NT2/D1 (cell line): Measurements from ENCODE around the gene SLC22A31.

Source experiments
- DNase-seq: peaks from one replicate; pipeline ENCODE4 v3.0.0-alpha.2; 2011; ENCODE audit warnings: low read depth, low spot score
- H3K27me3 ChIP-seq: 2 replicates; pipeline ENCODE4 v1.6.0; 2011; ENCODE audit warnings: mild to moderate bottlenecking; ENCODE audit not compliant: insufficient read length, insufficient read depth
- H3K36me3 ChIP-seq: 2 replicates; pipeline ENCODE4 v1.6.1; 2011; ENCODE audit warnings: mild to moderate bottlenecking, low read length, mixed read lengths; ENCODE audit not compliant: insufficient read depth, insufficient read length
- H3K4me1 ChIP-seq: 2 replicates; pipeline ENCODE4 v1.5.1; 2011; ENCODE audit not compliant: insufficient read depth, insufficient read length
- H3K4me3 ChIP-seq: 2 replicates; pipeline ENCODE4 v1.5.1; 2011; ENCODE audit warnings: low read depth; ENCODE audit not compliant: insufficient read length
- H3K9ac ChIP-seq: 2 replicates; pipeline ENCODE4 v1.6.0; 2011; ENCODE audit warnings: low read depth; ENCODE audit not compliant: insufficient read length
- H3K9me3 ChIP-seq: 2 replicates; pipeline ENCODE4 v1.5.1; 2011; ENCODE audit warnings: mild to moderate bottlenecking, low read length; ENCODE audit not compliant: insufficient read depth
- SUZ12 ChIP-seq: IDR thresholded peaks from 2 replicates; pipeline ENCODE4 v1.6.1; 2011; ENCODE audit not compliant: insufficient read length, insufficient read depth; ENCODE audit errors: extremely low read depth
- YY1 ChIP-seq: IDR thresholded peaks from 2 replicates; pipeline ENCODE4 v1.6.1; 2011; ENCODE audit not compliant: insufficient read length, insufficient read depth
- ZNF274 ChIP-seq: IDR thresholded peaks from 2 replicates; pipeline ENCODE4 v1.6.1; 2011; ENCODE audit warnings: mild to moderate bottlenecking, low read depth, low read length

SLC22A31 gene

DNA sequence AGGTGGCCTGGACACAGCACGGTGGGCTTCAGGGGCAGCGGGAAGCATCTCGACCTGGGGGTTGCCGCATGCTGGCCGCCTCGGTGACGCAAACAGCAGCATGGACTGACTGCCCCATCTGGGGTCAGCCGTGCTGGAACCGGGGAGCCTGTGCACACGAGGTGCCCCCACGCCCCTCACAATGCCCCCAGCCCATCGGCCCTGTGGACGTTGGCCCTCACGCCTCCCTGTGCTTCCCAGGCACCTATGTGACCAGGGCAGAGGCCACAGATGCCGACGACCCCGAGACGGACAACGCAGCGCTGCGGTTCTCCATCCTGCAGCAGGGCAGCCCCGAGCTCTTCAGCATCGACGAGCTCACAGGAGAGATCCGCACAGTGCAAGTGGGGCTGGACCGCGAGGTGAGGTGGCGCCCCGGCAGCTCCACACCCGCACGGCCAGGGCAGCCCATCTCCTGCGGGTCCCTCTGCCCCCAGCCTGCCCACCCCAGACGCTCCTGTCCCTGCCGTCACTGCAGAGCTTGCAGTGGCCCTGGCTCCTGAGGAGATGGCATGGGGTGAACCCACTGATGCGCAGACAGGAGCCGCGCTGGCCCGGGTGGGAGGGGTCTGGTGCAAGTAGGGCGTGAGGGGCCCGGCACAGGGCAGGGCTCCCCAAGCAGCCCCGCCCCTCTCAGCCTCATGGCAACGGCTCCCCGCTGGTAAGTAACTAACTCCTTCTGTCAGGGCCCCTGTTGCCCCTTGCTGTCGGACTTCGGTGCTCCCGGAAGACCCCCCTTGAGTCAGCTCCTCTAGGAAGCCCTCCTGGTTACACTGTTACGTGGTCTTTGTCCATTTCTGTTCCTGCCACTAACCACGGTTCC lies 15.2 kb downstream of the SLC22A31 start:
- Histone ChIP-seq H3K27me3 (peaks cover 2% of the 10 kb centered on the region), H3K9ac (no peak overlapping the region), H3K4me1 (peaks cover 4% of the 10 kb centered on the region), H3K9me3 (no peaks in the 10 kb centered on the region), H3K36me3 (no peaks in the 10 kb centered on the region), H3K4me3 (no peak overlapping the region)
- no peak for TF ChIP-seq ZNF274
- TF ChIP-seq SUZ12, result no peak
- no peak for TF ChIP-seq YY1
- no peak for DNase-seq

GRCh38 chr16:89184677-89184932 lies 15.7 kb downstream of the SLC22A31 start:
- Histone ChIP-seq H3K27me3 (no peaks in the 10 kb centered on the region), H3K4me1 (peaks cover 6% of the 10 kb centered on the region), H3K4me3 (no peak overlapping the region), H3K9ac (peak overlapping the region; percentile 18), H3K36me3 (no peaks in the 10 kb centered on the region), H3K9me3 (no peaks in the 10 kb centered on the region)
- TF ChIP-seq YY1 (no peak), SUZ12 (no peak), ZNF274 (no peak)
- no peak for DNase-seq

- no peaks in the 10 kb centered on the region for H3K36me3 ChIP-seq
- no peak for DNase-seq
- TF ChIP-seq SUZ12, result no peak
- peaks cover 6% of the 10 kb centered on the region for H3K4me1 ChIP-seq
- no peaks in the 10 kb centered on the region for H3K9me3 ChIP-seq
- H3K9ac ChIP-seq, result peak overlapping the region; percentile 18
- H3K4me3 ChIP-seq, result no peak overlapping the region
- H3K27me3 ChIP-seq, result no peaks in the 10 kb centered on the region
These were observed 16.2 kb downstream of the SLC22A31 start for GRCh38 chr16:89183975-89184676.

DNA sequence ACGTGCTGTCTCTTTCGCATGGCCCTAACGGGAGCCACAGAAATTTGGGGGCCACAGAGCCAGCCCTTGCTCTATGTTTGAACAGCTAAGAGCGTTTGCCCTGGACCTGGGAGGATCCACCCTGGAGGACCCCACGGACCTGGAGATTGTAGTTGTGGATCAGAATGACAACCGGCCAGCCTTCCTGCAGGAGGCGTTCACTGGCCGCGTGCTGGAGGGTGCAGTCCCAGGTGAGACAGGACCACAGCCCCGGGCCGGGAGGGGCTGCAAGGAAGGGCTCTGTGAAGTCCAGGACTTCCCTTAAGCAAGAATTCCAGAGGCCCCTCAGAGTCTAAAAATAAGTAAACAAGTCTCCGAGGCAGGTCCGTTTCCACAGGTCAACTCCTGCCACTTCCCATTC lies 16.9 kb downstream of the SLC22A31 start:
- Histone ChIP-seq H3K36me3 (no peaks in the 10 kb centered on the region), H3K9me3 (no peaks in the 10 kb centered on the region), H3K27me3 (no peaks in the 10 kb centered on the region), H3K4me3 (no peak overlapping the region), H3K4me1 (peaks cover 12% of the 10 kb centered on the region), H3K9ac (peak overlapping the region; percentile 5)
- DNase-seq, result no peak
- TF ChIP-seq YY1 (no peak), ZNF274 (no peak), SUZ12 (no peak)

DNA sequence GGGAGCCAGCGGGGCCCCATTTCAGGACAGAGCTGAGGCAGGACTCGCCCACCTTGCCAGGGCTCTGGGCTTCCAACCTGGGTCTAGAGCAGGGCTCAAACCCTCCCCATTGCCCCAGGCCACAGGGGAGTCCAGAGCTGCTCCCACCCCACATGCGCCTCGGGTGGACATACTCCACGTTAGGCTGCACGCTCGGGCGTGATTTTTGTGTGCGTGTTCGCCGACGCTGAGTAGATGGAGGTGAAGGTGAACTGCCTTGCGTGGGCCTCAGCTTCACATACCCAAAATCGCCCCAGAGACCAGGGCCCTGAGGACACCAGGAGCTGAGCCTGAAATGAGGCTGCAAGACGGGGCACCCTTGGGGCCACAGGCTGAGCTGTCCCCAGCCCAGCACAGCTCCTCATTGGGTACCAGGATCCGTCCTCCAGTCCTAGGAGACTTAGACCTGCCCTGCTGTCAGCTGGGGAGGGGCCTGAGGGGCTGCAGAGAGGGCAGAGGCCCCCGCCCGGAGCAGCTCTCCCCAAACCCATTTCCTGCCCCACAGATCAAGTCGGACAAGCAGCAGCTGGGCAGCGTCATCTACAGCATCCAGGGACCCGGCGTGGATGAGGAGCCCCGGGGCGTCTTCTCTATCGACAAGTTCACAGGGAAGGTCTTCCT lies 20.6 kb downstream of the SLC22A31 start:
- Histone ChIP-seq H3K9ac (no peak overlapping the region), H3K27me3 (no peaks in the 10 kb centered on the region), H3K4me1 (peaks cover 18% of the 10 kb centered on the region), H3K36me3 (no peaks in the 10 kb centered on the region), H3K4me3 (no peak overlapping the region), H3K9me3 (no peaks in the 10 kb centered on the region)
- TF ChIP-seq SUZ12, result no peak
- TF ChIP-seq YY1, result no peak
- TF ChIP-seq ZNF274, result no peak
- DNase-seq, result no peak

- Histone ChIP-seq H3K4me3 (no peak overlapping the region), H3K36me3 (no peaks in the 10 kb centered on the region), H3K9ac (no peak overlapping the region), H3K27me3 (no peaks in the 10 kb centered on the region), H3K4me1 (peaks cover 21% of the 10 kb centered on the region), H3K9me3 (no peaks in the 10 kb centered on the region)
- no peak for TF ChIP-seq ZNF274
- TF ChIP-seq YY1, result no peak
- no peak for TF ChIP-seq SUZ12
- no peak for DNase-seq
These were observed 21.2 kb downstream of the SLC22A31 start for GRCh38 chr16:89179148-89179484.

DNA sequence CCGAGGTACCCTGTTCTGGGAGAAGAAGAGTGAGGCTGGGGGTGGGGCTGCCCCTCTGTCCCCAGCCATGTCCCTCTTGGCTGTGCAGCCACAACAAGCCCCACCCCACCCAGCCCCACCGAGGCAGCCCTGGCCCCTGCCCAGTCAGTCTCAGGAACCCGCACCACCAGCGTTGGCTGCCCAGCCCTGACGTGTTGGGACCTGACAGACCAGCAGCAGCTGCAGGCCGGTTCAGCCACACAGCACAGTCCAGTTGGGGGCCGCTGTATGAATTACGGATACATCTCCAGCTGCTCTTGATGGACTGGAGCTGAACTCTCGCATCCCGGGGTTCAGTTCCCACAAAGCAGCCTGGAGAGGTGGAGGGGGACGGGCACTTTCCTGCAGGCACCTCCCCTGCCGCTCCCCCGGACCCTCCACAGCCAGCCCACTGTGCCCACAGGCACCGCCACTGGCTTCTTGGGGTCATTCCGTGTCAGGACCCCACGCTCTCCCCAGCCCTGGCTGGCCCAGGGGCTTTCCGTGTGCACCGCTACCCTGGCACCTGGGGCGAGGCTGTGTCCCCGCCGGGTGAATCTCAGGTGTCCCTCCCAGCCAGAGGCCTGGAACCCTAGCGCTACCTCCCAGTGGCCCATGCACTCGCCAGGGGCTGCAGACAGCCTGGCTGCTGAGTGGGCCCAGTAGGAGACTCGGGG lies 21.7 kb downstream of the SLC22A31 start:
- Histone ChIP-seq H3K4me1 (peaks cover 26% of the 10 kb centered on the region), H3K9me3 (no peaks in the 10 kb centered on the region), H3K36me3 (no peaks in the 10 kb centered on the region), H3K9ac (no peak overlapping the region), H3K4me3 (no peak overlapping the region), H3K27me3 (no peaks in the 10 kb centered on the region)
- DNase-seq, result no peak
- TF ChIP-seq SUZ12 (no peak), ZNF274 (no peak), YY1 (no peak)
